GM19043 (cell line): ENCODE results near the gene SYT1.

Experiments used
- ATAC-seq: cut with Tn5 transposase; IDR thresholded peaks from one replicate; pipeline ENCODE4 v1.9.1; 2021; ENCODE audit warnings: low read depth; ENCODE audit not compliant: unreplicated experiment

SYT1 gene

GRCh38 chr12:78888568-78888967 is 24.0 kb downstream of the SYT1 start:
- ATAC-seq: peak; percentile 86

DNA sequence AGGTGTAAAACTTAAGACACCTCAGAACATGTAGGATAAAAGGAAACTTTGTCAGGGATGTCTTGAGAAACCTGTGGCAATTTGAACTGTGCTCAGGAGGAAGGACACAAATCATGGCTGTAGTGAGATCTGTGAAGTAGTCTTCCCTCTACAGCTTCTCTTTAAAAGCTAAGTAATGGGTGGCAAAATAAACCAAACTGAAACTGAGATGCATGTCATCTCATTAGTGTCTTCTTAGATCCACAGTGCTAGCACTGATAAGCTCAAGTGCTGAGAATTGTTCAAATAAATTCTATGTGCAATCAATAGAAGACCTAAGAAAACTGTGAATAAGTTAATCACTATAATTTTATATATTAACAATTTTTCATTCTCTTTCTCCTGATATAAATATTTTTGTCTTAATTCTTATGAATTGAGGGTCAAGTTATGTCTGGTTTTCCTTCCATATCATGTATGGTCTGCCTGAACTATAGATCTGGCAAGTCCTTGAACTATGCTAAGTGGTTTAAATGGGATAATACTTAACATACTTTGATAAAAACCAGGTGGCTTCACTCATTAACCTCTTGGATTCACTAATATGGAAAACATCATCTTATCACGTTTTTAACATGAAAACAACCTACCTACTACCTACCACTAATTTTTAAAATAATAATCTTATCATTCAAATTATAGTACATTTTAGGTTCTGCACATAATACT is 27.2 kb downstream of the SYT1 start:
- ATAC-seq: no peak

GRCh38 chr12:78898416-78898815 is 33.8 kb downstream of the SYT1 start:
- ATAC-seq: no peak

DNA sequence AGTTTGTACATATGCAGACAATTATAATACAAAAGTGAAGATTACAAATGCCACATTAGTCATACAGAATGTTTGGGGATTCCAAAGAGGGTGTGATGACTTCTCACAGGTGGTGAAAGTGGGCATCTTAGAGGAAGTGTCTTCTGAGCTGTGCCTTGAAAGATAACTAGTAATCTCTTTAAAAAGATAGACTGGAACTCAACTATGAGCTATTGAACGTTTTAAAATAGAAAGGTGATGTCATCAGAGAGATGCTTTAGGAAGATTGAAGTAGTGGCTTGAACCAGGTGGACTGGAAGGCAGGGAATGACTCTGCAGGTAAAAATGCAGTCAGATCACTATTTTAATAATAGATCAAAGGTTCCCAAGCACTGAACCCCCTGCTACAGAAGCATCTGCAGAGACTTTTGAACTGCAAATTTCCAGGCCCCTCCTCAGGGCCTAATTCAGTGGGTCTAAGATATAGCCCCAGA is 50.3 kb downstream of the SYT1 start:
- ATAC-seq: no peak

DNA sequence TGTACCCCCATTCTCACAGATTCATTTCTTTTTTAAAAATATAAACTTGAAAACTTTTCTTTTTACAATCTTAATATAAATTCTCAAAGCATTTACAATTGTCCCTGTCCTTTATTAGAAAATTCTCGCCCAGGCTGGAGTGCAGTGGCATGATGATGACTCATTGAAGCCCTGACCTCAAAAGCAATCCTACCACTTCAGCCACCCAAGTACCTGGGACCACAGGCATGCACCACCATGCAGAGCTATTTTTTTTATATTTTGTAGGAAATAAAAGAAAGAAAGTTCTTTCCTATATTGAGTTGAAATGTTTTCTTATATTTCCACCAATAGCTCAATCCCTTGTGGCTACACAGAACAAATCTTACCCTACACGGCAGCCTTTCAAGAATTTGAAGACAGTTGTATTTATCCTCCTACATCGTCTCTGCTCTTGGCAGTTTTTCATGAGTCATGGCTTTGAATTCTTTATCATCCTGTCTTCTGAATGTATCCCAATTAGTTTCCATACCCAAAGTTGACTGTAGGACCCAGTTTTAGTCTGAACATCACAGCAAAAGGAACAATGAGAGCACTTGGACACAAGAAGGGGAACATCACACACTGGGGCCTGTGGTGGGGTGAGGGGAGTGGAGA is 52.4 kb downstream of the SYT1 start:
- ATAC-seq: no peak

DNA sequence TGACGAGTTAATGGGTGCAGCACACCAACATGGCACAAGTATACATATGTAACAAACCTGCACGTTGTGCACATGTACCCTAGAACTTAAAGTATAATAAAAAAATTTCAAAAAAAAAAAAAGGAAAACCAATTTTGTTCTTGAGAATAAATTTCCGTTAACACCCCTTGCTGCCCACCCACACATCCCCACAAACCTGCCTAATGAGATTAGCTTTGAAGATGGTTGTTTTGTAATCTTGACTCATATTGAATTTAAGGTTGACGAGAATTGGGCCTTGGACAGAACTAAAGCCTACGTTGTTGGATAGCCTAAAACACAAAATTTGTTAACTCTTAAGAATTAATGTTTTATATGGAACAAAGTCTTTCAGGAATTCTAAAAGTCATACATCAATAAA is 52.9 kb downstream of the SYT1 start:
- no peak for ATAC-seq

GRCh38 chr12:78918268-78918667 is 53.7 kb downstream of the SYT1 start:
- no peak for ATAC-seq

GRCh38 chr12:78928200-78929074 is 63.9 kb downstream of the SYT1 start:
- no peak for ATAC-seq

DNA sequence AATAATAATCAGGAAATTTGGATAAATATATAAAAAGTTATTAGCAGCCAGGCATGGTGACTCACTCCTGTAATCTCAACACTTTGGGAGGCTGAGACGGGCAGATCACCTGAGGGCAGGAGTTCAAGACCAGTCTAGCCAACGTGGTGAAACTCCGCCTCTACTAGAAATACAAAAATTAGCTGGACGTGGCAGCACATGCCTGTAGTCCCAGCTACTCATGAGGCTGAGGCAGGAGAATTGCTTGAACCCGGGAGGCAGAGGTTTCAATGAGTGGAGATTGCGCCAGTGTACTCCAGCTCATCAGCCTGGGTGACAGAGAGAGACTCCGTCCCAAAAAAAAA is 64.5 kb downstream of the SYT1 start:
- ATAC-seq: no peak

DNA sequence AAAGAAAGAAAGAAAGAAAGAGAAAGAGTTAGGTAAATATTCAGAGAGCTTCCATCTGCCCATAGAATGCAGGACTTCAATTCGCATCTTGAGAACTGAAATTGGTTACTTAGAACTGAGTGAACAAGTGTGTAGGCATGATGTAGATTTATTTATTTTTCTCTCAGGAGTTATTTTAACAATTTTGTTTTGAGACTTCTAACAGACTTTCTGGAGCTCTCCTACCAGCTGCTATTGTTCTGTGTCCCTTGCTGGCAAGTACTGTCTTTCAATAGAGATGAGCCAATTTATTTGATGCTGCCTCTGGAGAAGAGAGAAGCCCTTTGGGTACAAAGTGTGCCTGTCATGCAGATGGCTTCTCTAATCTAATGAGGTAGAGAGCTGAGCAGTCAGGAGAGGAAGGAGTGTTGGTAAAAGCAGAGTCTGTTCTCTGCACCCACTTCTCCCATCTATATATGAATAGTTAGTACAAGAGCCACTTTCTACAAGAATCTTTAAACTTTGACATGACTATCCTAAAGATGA is 67.0 kb downstream of the SYT1 start:
- no peak for ATAC-seq

- no peak for ATAC-seq
Observed at GRCh38 chr12:78933014-78933413, 68.4 kb downstream of the SYT1 start.

- no peak for ATAC-seq
Observed at GRCh38 chr12:78938341-78939084, 73.9 kb downstream of the SYT1 start.

DNA sequence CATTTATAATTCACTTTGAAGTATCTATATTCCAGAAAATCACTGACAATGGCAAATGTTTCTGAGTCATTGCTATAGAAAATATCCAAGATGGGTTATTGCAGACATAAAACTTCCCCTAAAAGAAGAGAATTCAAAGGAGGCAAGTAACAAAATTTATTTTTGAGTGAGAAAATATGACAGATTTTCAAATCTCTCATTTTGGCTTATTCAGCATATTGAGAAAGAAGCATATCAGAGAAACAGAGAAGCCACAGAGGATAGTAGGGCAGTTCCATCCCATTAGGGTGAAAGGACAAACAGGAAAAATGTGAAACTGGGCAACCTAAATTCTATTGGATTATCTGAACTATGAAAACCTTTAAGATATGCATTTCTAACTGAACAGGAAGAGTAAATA is 85.0 kb downstream of the SYT1 start:
- no peak for ATAC-seq

- ATAC-seq: no peak
Observed at GRCh38 chr12:78951803-78952551, 87.4 kb downstream of the SYT1 start.

DNA sequence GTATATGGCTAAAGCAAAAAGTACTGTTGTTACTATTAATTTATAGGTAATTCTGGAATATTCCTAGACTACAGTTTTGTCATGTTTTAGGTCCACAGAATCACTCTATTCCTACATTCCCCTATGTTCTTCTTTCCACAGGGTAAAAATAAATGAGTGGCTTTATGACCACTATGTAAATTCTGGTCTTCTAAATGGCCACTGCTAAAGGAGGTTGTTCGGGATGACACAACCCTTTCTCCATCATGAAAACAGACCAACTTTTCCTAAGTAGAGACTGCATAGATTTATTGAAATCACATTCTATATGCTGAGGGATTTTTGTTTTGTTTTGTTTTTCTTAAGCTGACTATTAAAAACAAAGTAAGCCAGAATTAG is 88.0 kb downstream of the SYT1 start:
- no peak for ATAC-seq

DNA sequence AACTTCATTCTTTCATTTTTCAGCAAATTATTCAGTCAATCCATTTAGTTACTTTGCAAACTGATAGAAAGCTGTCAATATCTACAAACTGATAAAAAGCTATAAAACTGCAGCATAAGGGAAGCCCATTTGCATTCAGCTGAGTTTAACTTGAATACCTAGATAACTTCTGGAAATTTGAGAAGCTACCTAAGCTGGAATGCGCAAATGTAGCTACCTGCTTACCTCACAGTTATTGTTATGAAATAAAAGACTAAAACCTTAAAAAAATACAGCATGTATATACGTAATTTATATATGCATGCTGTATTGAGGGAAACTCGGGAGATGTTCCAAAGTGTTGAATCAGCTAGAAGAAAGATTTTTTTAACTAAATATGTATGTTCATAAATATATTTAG is 94.4 kb downstream of the SYT1 start:
- no peak for ATAC-seq

DNA sequence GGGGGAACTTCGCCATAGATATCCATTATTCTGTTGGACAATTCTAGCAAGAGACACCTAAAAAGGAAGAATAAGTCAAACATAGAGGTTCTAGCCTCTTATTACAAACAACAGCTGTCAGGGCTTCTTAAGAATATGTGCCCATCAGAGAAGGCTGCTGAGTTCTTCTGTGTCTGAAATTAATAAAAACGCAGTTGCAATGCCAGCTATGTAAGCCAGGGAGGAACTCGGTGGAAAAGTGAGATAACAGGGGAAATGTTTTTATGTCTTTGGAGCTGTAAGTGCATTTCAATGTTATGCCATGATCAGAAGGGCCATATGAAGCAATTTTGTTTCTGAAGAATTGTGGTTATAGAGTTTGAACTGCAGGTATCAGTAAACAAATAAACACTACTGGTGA is 95.0 kb downstream of the SYT1 start:
- ATAC-seq: no peak

GRCh38 chr12:78961171-78961570 is 96.6 kb downstream of the SYT1 start:
- ATAC-seq: no peak

GRCh38 chr12:78963439-78964227 is 99.1 kb downstream of the SYT1 start:
- no peak for ATAC-seq
